Endothelial cell of umbilical vein (primary cell): ENCODE measurements around the gene AGFG1. TPM values are rescaled to one million over a fixed set of nuclear protein-coding genes. Genes with fewer than 3 reads are reported as not detected.

ENCODE experiments used
- BruUV-seq: library from RNA; stranded (reverse); fragments of 400-500 nt; replicated peaks from 2 replicates; lab custom pipeline; 2021; lab: Mats Ljungman, UMichigan
- CTCF ChIA-PET: fragments of 300-600, 350-600 bp; sonication (Branson Sonifier 250); formaldehyde crosslinking; loops from one replicate; lab custom pipeline; 2021; ENCODE audit warnings: antibody characterized with exemption, inconsistent platforms; lab: Charles Lee
- POLR2A ChIA-PET: fragments of 300-600, 350-600 bp; sonication (Branson Sonifier 250); formaldehyde crosslinking; loops from one replicate; lab custom pipeline; 2021; ENCODE audit warnings: antibody characterized with exemption, inconsistent platforms; lab: Charles Lee
- DNase-seq: peaks from one replicate; pipeline ENCODE4 v3.0.0-alpha.2; 2011; ENCODE audit warnings: low read depth, low spot score
- FAIRE-seq: peaks from 2 replicates; lab custom pipeline; 2011; peaks lifted over from hg19 to GRCh38; lab: Jason Lieb, UNC
- H2AFZ ChIP-seq: 2 replicates; pipeline ENCODE4 v1.6.0; 2012; ENCODE audit warnings: low read depth, low read length, control low read depth, inconsistent platforms
- H3K27ac ChIP-seq: 2 replicates; pipeline ENCODE4 v1.5.1; 2011; ENCODE audit warnings: low read depth, mild to moderate bottlenecking, control low read depth, low read length, moderate library complexity; ENCODE audit not compliant: insufficient read depth
- H3K27me3 ChIP-seq, 2 experiments: 2 replicates each; pipeline versions ENCODE4 v1.6.0 to v1.6.1; 2011; ENCODE audit warnings: low read length in 2 of 2, mixed read lengths in 1 of 2; ENCODE audit not compliant: control insufficient read depth in 2 of 2, insufficient read depth in 2 of 2
- H3K36me3 ChIP-seq, 2 experiments: 2 replicates in 1 of 2; 3 replicates in 1 of 2; pipeline ENCODE4 v1.5.1; 2011; ENCODE audit warnings: low read length in 2 of 2, mild to moderate bottlenecking in 1 of 2, moderate library complexity in 1 of 2; ENCODE audit not compliant: control insufficient read depth in 2 of 2, insufficient read depth in 2 of 2; ENCODE audit errors: extremely low read depth in 1 of 2
- H3K4me1 ChIP-seq: 3 replicates; pipeline ENCODE4 v1.5.1; 2011; ENCODE audit warnings: mild to moderate bottlenecking, low read length; ENCODE audit not compliant: control insufficient read depth, insufficient read depth; ENCODE audit errors: extremely low read depth
- H3K4me2 ChIP-seq: 2 replicates; pipeline ENCODE4 v1.6.1; 2011; ENCODE audit warnings: low read length, control low read depth, mixed read lengths; ENCODE audit not compliant: insufficient read depth
- H3K4me3 ChIP-seq, 3 experiments: fragments of 200-600 bp in 1 of 3; sonication (generic), shearing (Covaris generic) in 1 of 3; replicated peaks in 1 of 3; 2 replicates each; pipeline ENCODE4 v1.5.1; 2011 to 2016; ENCODE audit warnings: control low read depth in 3 of 3, low read length in 3 of 3, mild to moderate bottlenecking in 2 of 3, inconsistent platforms in 1 of 3, low read depth in 1 of 3, moderate library complexity in 1 of 3; ENCODE audit not compliant: insufficient read depth in 1 of 3
- H3K79me2 ChIP-seq: 2 replicates; pipeline ENCODE4 v1.6.0; 2012; ENCODE audit warnings: low read length, inconsistent platforms; ENCODE audit not compliant: control insufficient read depth, insufficient read depth
- H3K9ac ChIP-seq: replicated peaks from 2 replicates; pipeline ENCODE3; 2011; ENCODE audit warnings: low read length, control low read depth; ENCODE audit not compliant: insufficient read depth; ENCODE audit errors: extremely low read depth
- H3K9me1 ChIP-seq: replicated peaks from 3 replicates; pipeline ENCODE4 v1.6.0; 2011; ENCODE audit warnings: mild to moderate bottlenecking, low read length; ENCODE audit not compliant: control insufficient read depth, insufficient read depth; ENCODE audit errors: extremely low read depth
- H3K9me3 ChIP-seq: replicated peaks from 2 replicates; pipeline ENCODE4 v1.5.1; 2012; ENCODE audit warnings: low read length, inconsistent platforms; ENCODE audit not compliant: control insufficient read depth, insufficient read depth
- H4K20me1 ChIP-seq: replicated peaks from 2 replicates; pipeline ENCODE3; 2011; ENCODE audit warnings: mild to moderate bottlenecking, low read length; ENCODE audit not compliant: control insufficient read depth, insufficient read depth; ENCODE audit errors: extremely low read depth
- CTCF ChIP-seq, 2 donors: IDR thresholded peaks; 1 replicate in 1 of 2; 2 replicates in 1 of 2; pipeline ENCODE4 v1.5.1; 2011; ENCODE audit warnings: low read length in 2 of 2, mild to moderate bottlenecking in 2 of 2, moderate library complexity in 2 of 2, control low read depth in 1 of 2, inconsistent platforms in 1 of 2, low read depth in 1 of 2; ENCODE audit not compliant: insufficient read depth in 1 of 2; ENCODE audit errors: extremely low read depth in 1 of 2
- EZH2 ChIP-seq: IDR thresholded peaks from 2 replicates; pipeline ENCODE4 v1.6.1; 2012; ENCODE audit warnings: borderline replicate concordance, low read depth, mild to moderate bottlenecking, moderate library complexity, low read length, inconsistent platforms; ENCODE audit not compliant: severe bottlenecking
- FOS ChIP-seq: IDR thresholded peaks from 2 replicates; pipeline ENCODE4 v1.6.1; 2011; ENCODE audit warnings: mild to moderate bottlenecking, low read length, moderate library complexity, borderline replicate concordance; ENCODE audit not compliant: insufficient read depth
- GATA2 ChIP-seq: IDR thresholded peaks from 2 replicates; pipeline ENCODE4 v1.7.0; 2011; ENCODE audit warnings: low read depth, mild to moderate bottlenecking, moderate library complexity, mixed read lengths, low read length; ENCODE audit not compliant: insufficient read length, insufficient read depth
- JUN ChIP-seq: IDR thresholded peaks from 2 replicates; pipeline ENCODE4 v1.6.1; 2011; ENCODE audit warnings: borderline replicate concordance, low read depth; ENCODE audit not compliant: insufficient read length, insufficient read depth
- MAX ChIP-seq: IDR thresholded peaks from 2 replicates; pipeline ENCODE4 v1.6.1; 2011; ENCODE audit not compliant: insufficient read depth, insufficient read length
- MYC ChIP-seq: IDR thresholded peaks from one replicate; pipeline ENCODE4 v1.6.1; 2011; ENCODE audit warnings: mild to moderate bottlenecking, low read depth, low read length
- POLR2A ChIP-seq: IDR thresholded peaks from 2 replicates; pipeline ENCODE4 v1.6.1; 2012; ENCODE audit warnings: low read depth, mild to moderate bottlenecking, control low read depth, low read length
- POLR2AphosphoS5 ChIP-seq: IDR thresholded peaks from 2 replicates; pipeline ENCODE4 v1.6.1; 2012; ENCODE audit warnings: low read depth, mild to moderate bottlenecking, control low read depth, low read length, moderate library complexity; ENCODE audit not compliant: insufficient read depth
- dilution Hi-C: fragments of 300-500 bp; cut with MboI; formaldehyde crosslinking; loops from one replicate; pipeline ENCODE4 v1.15.0; 2019; ENCODE audit warnings: low sequenced_read_pairs; ENCODE audit not compliant: extremely low pct_ligation_motif_present
- intact Hi-C: fragments of 100-400 bp; cut with micrococcal nuclease; formaldehyde crosslinking; loops from one replicate; pipeline ENCODE4 v1.10.0; 2022
- polyA plus RNA-seq, 4 experiments: library from polyadenylated mRNA; depleted of rRNA in 3 of 4; stranded (reverse) in 3 of 4; unstranded in 1 of 4; fragments of >200 nt; gene quantifications; 2 replicates each; pipeline versions ENCODE4 v1.2.1 to v1.2.3, GENCODE V29; 2011 to 2012; ENCODE audit warnings: missing spikeins in 1 of 4
- total RNA-seq: library from RNA; stranded (reverse); gene quantifications from 2 replicates; pipeline ENCODE4 v1.2.3, GENCODE V29; 2021

The AGFG1 gene
- total and polyA plus RNA-seq, 2 donors (not counting 3 experiments of a cell fraction or from before 2014, with no cell fraction given): 87.9 to 106 TPM

GRCh38 chr2:227562581-227562980 lies 90.6 kb downstream of the AGFG1 start:
- no peaks in the 10 kb centered on the region for H3K9me1 ChIP-seq
- no peak overlapping the region for H3K27ac ChIP-seq
- intact Hi-C loops (no loop called here), dilution Hi-C loops (no loop called here)
- no peak for FAIRE-seq
- BruUV-seq: no TSS peak
- CTCF ChIA-PET: no interaction called here
- no peak overlapping the region for H2AFZ ChIP-seq
- H3K79me2 ChIP-seq: no peaks in the 10 kb centered on the region
- no peaks in the 10 kb centered on the region for H3K27me3 ChIP-seq
- no peak overlapping the region for H3K4me2 ChIP-seq
- no peak overlapping the region for H3K9ac ChIP-seq
- no peak overlapping the region for H3K4me3 ChIP-seq
- DNase-seq: no peak
- no peaks in the 10 kb centered on the region for H4K20me1 ChIP-seq
- TF ChIP-seq CTCF (IDR thresholded peaks at IDR 0.05; ENCODE audit: extremely low read depth in 1 of 2, insufficient read depth in 1 of 2, low read depth in 1 of 2, low read length in 2 of 2) (no peak), JUN (no peak), EZH2 (no peak)
- POLR2A ChIA-PET: interaction anchor here (0.6 kb wide), 1 partner anchor 10 kb away, joined by 6 read pairs; no protein-coding TSS in a partner anchor
- no peaks in the 10 kb centered on the region for H3K36me3 ChIP-seq
- H3K4me1 ChIP-seq: no peaks in the 10 kb centered on the region
- no peaks in the 10 kb centered on the region for H3K9me3 ChIP-seq

GRCh38 chr2:227565080-227565479 lies 93.1 kb downstream of the AGFG1 start:
- H3K36me3 ChIP-seq: no peaks in the 10 kb centered on the region
- H2AFZ ChIP-seq: no peak overlapping the region
- H3K4me1 ChIP-seq: no peaks in the 10 kb centered on the region
- no peaks in the 10 kb centered on the region for H3K79me2 ChIP-seq
- dilution Hi-C loops: no loop called here
- H4K20me1 ChIP-seq: no peaks in the 10 kb centered on the region
- TF ChIP-seq CTCF (IDR thresholded peaks at IDR 0.05; ENCODE audit: extremely low read depth in 1 of 2, insufficient read depth in 1 of 2, low read depth in 1 of 2, low read length in 2 of 2) (no peak), EZH2 (no peak), MYC (no peak), POLR2A (no peak), JUN (no peak), POLR2AphosphoS5 (no peak), FOS (no peak), MAX (no peak), GATA2 (no peak)
- H3K9ac ChIP-seq: no peak overlapping the region
- no peaks in the 10 kb centered on the region for H3K9me3 ChIP-seq
- intact Hi-C loops: loop anchor here (5.0 kb wide), 1 partner anchor 158 kb away; no protein-coding TSS in a partner anchor
- no peaks in the 10 kb centered on the region for H3K27me3 ChIP-seq
- no peaks in the 10 kb centered on the region for H3K9me1 ChIP-seq
- H3K27ac ChIP-seq: no peak overlapping the region
- CTCF ChIA-PET: no interaction called here
- H3K4me3 ChIP-seq: no peak overlapping the region
- H3K4me2 ChIP-seq: no peak overlapping the region
- no TSS peak for BruUV-seq
- no peak for DNase-seq
- no peak for FAIRE-seq
- POLR2A ChIA-PET: no interaction called here
